ENCODE results near the gene IBA57. TPM values are rescaled to one million over a fixed set of nuclear protein-coding genes. Genes with fewer than 3 reads are reported as not detected.

Gene IBA57
- total RNA-seq, 2 experiments from 2014 or later = 9.1 to 9.9 TPM

- intact Hi-C loops (cut with micrococcal nuclease; ENCODE audit: unreplicated experiment) = no loop called here
- Histone ChIP-seq H4K20me1 (ENCODE audit: insufficient read depth, low read length) (no peaks in the 10 kb centered on the region), H3K4me2 (ENCODE audit: low read length) (no peak overlapping the region), H2AFZ (ENCODE audit: low read length) (no peak overlapping the region), H3K9me2 (ENCODE audit: insufficient read depth, low read length) (no peaks in the 10 kb centered on the region), H3K4me3 (ENCODE audit: low read depth, low read length, poor library complexity, severe bottlenecking) (no peak overlapping the region), H3K4me1 (ENCODE audit: insufficient read depth, low read length, poor library complexity, severe bottlenecking) (no peaks in the 10 kb centered on the region), H3K27ac (ENCODE audit: low read depth, low read length, poor library complexity, severe bottlenecking) (no peak overlapping the region), H3K36me3 (ENCODE audit: insufficient read depth, low read length) (peaks cover 56% of the 10 kb centered on the region), H3K9me3 (ENCODE audit: low read length) (peaks cover 5% of the 10 kb centered on the region; the same call in 1 of the 2 replicates), H3K79me2 (ENCODE audit: insufficient read depth, low read depth, low read length) (no peaks in the 10 kb centered on the region)
- ChIA-PET CTCF (ENCODE audit: unreplicated experiment) (no interaction called here), POLR2A (interaction anchor here (0.6 to 1.0 kb wide), 3 partner anchors 22 to 276 kb away, joined by 3 read pairs; no protein-coding TSS in a partner anchor)
- no TSS peak for BruUV-seq (replicated peaks)
- DNase-seq (ENCODE audit: low spot score) = no peak
- no peak for TF ChIP-seq CTCF (conservative IDR thresholded peaks at IDR 0.05; ENCODE audit: low read length)
- no peak for TF ChIP-seq EZH2phosphoT487 (IDR thresholded peaks at IDR 0.05; ENCODE audit: borderline replicate concordance, low read depth, low read length)
Measured at GRCh38 chr1:228225740-228226139, 60.1 kb downstream of the IBA57 start.

GRCh38 chr1:228226141-228226874 is 60.7 kb downstream of the IBA57 start:
- no peaks in the 10 kb centered on the region for H3K4me1 ChIP-seq (ENCODE audit: insufficient read depth, low read length, poor library complexity, severe bottlenecking)
- no peak overlapping the region for H3K4me2 ChIP-seq (ENCODE audit: low read length)
- CTCF ChIA-PET (ENCODE audit: unreplicated experiment) = no interaction called here
- peaks cover 58% of the 10 kb centered on the region for H3K36me3 ChIP-seq (ENCODE audit: insufficient read depth, low read length)
- H3K27ac ChIP-seq (ENCODE audit: low read depth, low read length, poor library complexity, severe bottlenecking) = no peak overlapping the region
- no peak overlapping the region for H3K4me3 ChIP-seq (ENCODE audit: low read depth, low read length, poor library complexity, severe bottlenecking)
- H2AFZ ChIP-seq (ENCODE audit: low read length) = no peak overlapping the region
- H3K9me3 ChIP-seq (ENCODE audit: low read length) = peaks cover 5% of the 10 kb centered on the region; the same call in 1 of the 2 replicates
- no peaks in the 10 kb centered on the region for H4K20me1 ChIP-seq (ENCODE audit: insufficient read depth, low read length)
- H3K9me2 ChIP-seq (ENCODE audit: insufficient read depth, low read length) = no peaks in the 10 kb centered on the region
- H3K79me2 ChIP-seq (ENCODE audit: insufficient read depth, low read depth, low read length) = no peaks in the 10 kb centered on the region
- POLR2A ChIA-PET = interaction anchor here (1.0 kb wide), 1 partner anchor 99 kb away, joined by 3 read pairs; no protein-coding TSS in a partner anchor
- BruUV-seq (replicated peaks) = no TSS peak
- TF ChIP-seq CTCF (conservative IDR thresholded peaks at IDR 0.05; ENCODE audit: low read length) (no peak), EZH2phosphoT487 (IDR thresholded peaks at IDR 0.05; ENCODE audit: borderline replicate concordance, low read depth, low read length) (no peak)
- intact Hi-C loops (cut with micrococcal nuclease; ENCODE audit: unreplicated experiment) = no loop called here
- DNase-seq (ENCODE audit: low spot score) = no peak
